Measurements from ENCODE around the gene TMEM181. TPM values are rescaled to one million over a fixed set of nuclear protein-coding genes. Genes with fewer than 3 reads are reported as not detected.

The TMEM181 gene
- total and polyA plus RNA-seq, 12 donors = 8.8 to 29.1 (median 20.5) TPM

GRCh38 chr6:158620963-158621693, 61.2 kb downstream of the TMEM181 start:
- no peak for TF ChIP-seq CTCF (IDR thresholded peaks at IDR 0.05)
- TF ChIP-seq POLR2A (IDR thresholded peaks at IDR 0.05) = no peak
- H3K36me3 ChIP-seq (replicated peaks in 1 of 2) = peaks cover 0 to 10% of the 10 kb centered on the region in 2 donors

GRCh38 chr6:158621694-158622544, 62.0 kb downstream of the TMEM181 start:
- H3K27me3 ChIP-seq = no peaks in the 10 kb centered on the region
- no peaks in the 10 kb centered on the region for H3K4me1 ChIP-seq (replicated peaks in 1 of 2)
- H3K27ac ChIP-seq = peak overlapping the region in 1 of 5 donors; percentile 41
- 92 to 96% (median 94%) methylated on average over 19 to 25 of the region's 25 CpGs for WGBS, 4 donors
- no peak overlapping the region for H3K4me3 ChIP-seq
- DNase-seq = peak in 2 of 7 donors; percentile 14 to 54
- H3K9me3 ChIP-seq (replicated peaks in 1 of 3) = no peaks in the 10 kb centered on the region
- TF ChIP-seq POLR2A (IDR thresholded peaks at IDR 0.05) (no peak), CTCF (IDR thresholded peaks at IDR 0.05) (no peak)
- H3K36me3 ChIP-seq (replicated peaks in 1 of 2) = peaks cover 0 to 12% of the 10 kb centered on the region in 2 donors
- intact Hi-C loops (cut with DNase I) = no loop called here

More at GRCh38 chr6:158620963-158621693, 61.2 kb downstream of the TMEM181 start:
- 87 to 94% (median 91%) methylated on average over 11 to 13 of the region's 13 CpGs for WGBS, 4 donors
- intact Hi-C loops (cut with DNase I) = no loop called here
- Histone ChIP-seq H3K27ac (peak overlapping the region in 1 of 5 donors; percentile 41), H3K4me1 (replicated peaks in 1 of 2) (no peaks in the 10 kb centered on the region), H3K9me3 (replicated peaks in 1 of 3) (no peaks in the 10 kb centered on the region), H3K4me3 (no peak overlapping the region), H3K27me3 (no peaks in the 10 kb centered on the region)
- DNase-seq = peak in 1 of 7 donors; percentile 35

GRCh38 chr6:158622545-158623190, 62.8 kb downstream of the TMEM181 start:
- DNase-seq = peak in 1 of 7 donors; percentile 49
- intact Hi-C loops (cut with DNase I) = no loop called here
- H3K27me3 ChIP-seq = no peaks in the 10 kb centered on the region
- no peaks in the 10 kb centered on the region for H3K4me1 ChIP-seq (replicated peaks in 1 of 2)
- TF ChIP-seq CTCF (IDR thresholded peaks at IDR 0.05) (no peak), POLR2A (IDR thresholded peaks at IDR 0.05) (no peak)
- peak overlapping the region in 1 of 5 donors; percentile 41 for H3K27ac ChIP-seq
- no peaks in the 10 kb centered on the region for H3K9me3 ChIP-seq (replicated peaks in 1 of 3)
- H3K4me3 ChIP-seq = no peak overlapping the region
- H3K36me3 ChIP-seq (replicated peaks in 1 of 2) = peaks cover 0 to 12% of the 10 kb centered on the region in 2 donors
- WGBS, 4 donors = 82 to 93% (median 90%) methylated on average over 10 of the region's 10 CpGs

All from adrenal gland (tissue), 12 donors.